ENCODE results near the gene LMAN1L. TPM values are rescaled to one million over a fixed set of nuclear protein-coding genes. Genes with fewer than 3 reads are reported as not detected.

LMAN1L gene
- total RNA-seq, 1 experiment from 2014 or later = 0.23 TPM

DNA sequence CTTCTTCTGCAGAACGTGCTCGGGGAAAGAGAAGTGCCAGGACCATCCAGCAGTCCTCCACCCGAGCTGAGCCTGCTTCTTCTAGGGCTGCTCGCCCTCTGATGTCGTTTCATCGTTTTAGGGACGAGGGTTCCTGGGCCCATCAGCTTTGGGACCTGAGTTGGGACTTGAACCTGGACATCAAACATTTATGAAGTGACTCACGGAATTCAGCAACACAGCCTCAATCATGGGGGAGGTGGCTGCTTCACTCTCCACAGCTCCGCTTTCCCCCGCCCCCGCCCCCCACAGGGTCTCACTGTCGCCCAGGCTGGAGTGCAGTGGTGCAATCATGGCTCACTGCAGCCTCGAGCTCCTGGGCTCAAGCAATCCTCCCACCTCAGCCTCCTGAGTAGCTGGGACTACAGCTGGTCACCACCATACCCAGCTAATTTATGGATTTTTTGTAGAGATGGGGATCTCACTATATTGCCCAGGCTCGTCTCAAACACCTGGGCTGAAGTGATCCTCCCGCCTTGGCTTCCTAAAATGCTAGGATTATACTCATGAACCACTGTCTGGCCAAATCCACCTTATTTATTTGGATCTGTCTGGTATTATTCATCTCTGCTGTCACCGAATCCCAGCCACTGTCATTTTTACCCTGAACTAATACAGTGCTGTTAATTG is 61.3 kb downstream of the LMAN1L start:
- intact Hi-C loops (cut with micrococcal nuclease) = loop anchor here (1.0 kb wide), 1 partner anchor 32 kb away; no protein-coding TSS in a partner anchor
- CTCF ChIA-PET = interaction anchor here (0.8 to 1.1 kb wide), 2 partner anchors 28 to 29 kb away, joined by 3 to 4 read pairs; no protein-coding TSS in a partner anchor
- no peaks in the 10 kb centered on the region for H3K9me3 Mint-ChIP-seq (ENCODE audit: unreplicated experiment)
- H3K27me3 Mint-ChIP-seq (ENCODE audit: insufficient read depth, unreplicated experiment) = no peaks in the 10 kb centered on the region
- peak overlapping the region; percentile 95 for H3K27ac Mint-ChIP-seq (ENCODE audit: low read depth, unreplicated experiment)
- TF ChIP-seq, protein P1, sequence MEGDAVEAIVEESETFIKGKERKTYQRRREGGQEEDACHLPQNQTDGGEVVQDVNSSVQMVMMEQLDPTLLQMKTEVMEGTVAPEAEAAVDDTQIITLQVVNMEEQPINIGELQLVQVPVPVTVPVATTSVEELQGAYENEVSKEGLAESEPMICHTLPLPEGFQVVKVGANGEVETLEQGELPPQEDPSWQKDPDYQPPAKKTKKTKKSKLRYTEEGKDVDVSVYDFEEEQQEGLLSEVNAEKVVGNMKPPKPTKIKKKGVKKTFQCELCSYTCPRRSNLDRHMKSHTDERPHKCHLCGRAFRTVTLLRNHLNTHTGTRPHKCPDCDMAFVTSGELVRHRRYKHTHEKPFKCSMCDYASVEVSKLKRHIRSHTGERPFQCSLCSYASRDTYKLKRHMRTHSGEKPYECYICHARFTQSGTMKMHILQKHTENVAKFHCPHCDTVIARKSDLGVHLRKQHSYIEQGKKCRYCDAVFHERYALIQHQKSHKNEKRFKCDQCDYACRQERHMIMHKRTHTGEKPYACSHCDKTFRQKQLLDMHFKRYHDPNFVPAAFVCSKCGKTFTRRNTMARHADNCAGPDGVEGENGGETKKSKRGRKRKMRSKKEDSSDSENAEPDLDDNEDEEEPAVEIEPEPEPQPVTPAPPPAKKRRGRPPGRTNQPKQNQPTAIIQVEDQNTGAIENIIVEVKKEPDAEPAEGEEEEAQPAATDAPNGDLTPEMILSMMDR (IDR thresholded peaks at IDR 0.05; ENCODE audit: unreplicated experiment) = no peak
- peak overlapping the region; percentile 100 for H3K4me3 Mint-ChIP-seq (ENCODE audit: unreplicated experiment)
- DNase-seq (ENCODE audit: unreplicated experiment) = no peak
- BruUV-seq (replicated peaks) = no TSS peak
- peaks cover 12% of the 10 kb centered on the region for H3K36me3 Mint-ChIP-seq (ENCODE audit: insufficient read depth, unreplicated experiment)
- H3K4me1 Mint-ChIP-seq (ENCODE audit: insufficient read depth, unreplicated experiment) = peaks cover 27% of the 10 kb centered on the region
- POLR2A ChIA-PET = interaction anchor here (0.8 to 1.6 kb wide), 5 partner anchors 10 to 32 kb away, joined by 3 to 6 read pairs (median 3); partner anchors contain the start of gene FAM219B

Small RNA genes within 50 kb of the gene (microRNA-seq; reads per million reads assigned to microRNA genes)
- gene MIR4513 = not detected
- 1.1 reads per million for gene MIR6882

Other genes starting within 250 kb of the LMAN1L start
- gene CLK3, start 197.0 kb upstream of the LMAN1L start, total RNA-seq (2022) = 57.8 and 62.8 TPM in 2 replicates
- 42.8 and 53.3 TPM in 2 replicates for gene EDC3, start 116.8 kb upstream of the LMAN1L start, total RNA-seq (2022)
- gene CYP1A1, start 87.3 kb upstream of the LMAN1L start, total RNA-seq (2022) = not detected in 2 replicates
- gene CYP1A2, start 64.0 kb upstream of the LMAN1L start, total RNA-seq (2022) = not detected in 2 replicates
- 50.4 and 65.3 TPM in 2 replicates for gene CSK, start 30.8 kb upstream of the LMAN1L start, total RNA-seq (2022)
- gene CPLX3, start 13.8 kb downstream of the LMAN1L start, total RNA-seq (2022) = not detected in 2 replicates
- 27.6 and 31.3 TPM in 2 replicates for gene ULK3, start 30.3 kb downstream of the LMAN1L start, total RNA-seq (2022)
- gene SCAMP2, start 60.5 kb downstream of the LMAN1L start, total RNA-seq (2022) = 64.4 and 67.7 TPM in 2 replicates
- gene MPI, start 77.2 kb downstream of the LMAN1L start, total RNA-seq (2022) = 30.8 and 31.4 TPM in 2 replicates
- 62.9 and 68.4 TPM in 2 replicates for gene FAM219B, start 94.0 kb downstream of the LMAN1L start, total RNA-seq (2022)
- gene COX5A, start 125.2 kb downstream of the LMAN1L start, total RNA-seq (2022) = 295 and 339 TPM in 2 replicates
- gene RPP25, start 143.9 kb downstream of the LMAN1L start, total RNA-seq (2022) = 0.17 TPM in 1 of 2 replicates, not detected in the other
- gene SCAMP5, start 182.7 kb downstream of the LMAN1L start, total RNA-seq (2022) = 0.54 and 0.96 TPM in 2 replicates
- 20.3 and 25.1 TPM in 2 replicates for gene PPCDC, start 210.8 kb downstream of the LMAN1L start, total RNA-seq (2022)

Measured in MCF 10A (cell line).